GM12892 (cell line): ENCODE data around the gene ECHDC1.

ENCODE experiments used
- POLR2A ChIP-seq: IDR thresholded peaks from 2 replicates; pipeline ENCODE4 v1.6.1; 2011; ENCODE audit warnings: low read depth, low read length, control low read depth
- POLR2AphosphoS5 ChIP-seq: IDR thresholded peaks from 2 replicates; pipeline ENCODE4 v1.6.1; 2011; ENCODE audit warnings: low read depth, low read length, control low read depth
- TAF1 ChIP-seq: IDR thresholded peaks from 2 replicates; pipeline ENCODE4 v1.6.1; 2011; ENCODE audit warnings: low read depth, mild to moderate bottlenecking, control low read depth, low read length, borderline replicate concordance

DNA sequence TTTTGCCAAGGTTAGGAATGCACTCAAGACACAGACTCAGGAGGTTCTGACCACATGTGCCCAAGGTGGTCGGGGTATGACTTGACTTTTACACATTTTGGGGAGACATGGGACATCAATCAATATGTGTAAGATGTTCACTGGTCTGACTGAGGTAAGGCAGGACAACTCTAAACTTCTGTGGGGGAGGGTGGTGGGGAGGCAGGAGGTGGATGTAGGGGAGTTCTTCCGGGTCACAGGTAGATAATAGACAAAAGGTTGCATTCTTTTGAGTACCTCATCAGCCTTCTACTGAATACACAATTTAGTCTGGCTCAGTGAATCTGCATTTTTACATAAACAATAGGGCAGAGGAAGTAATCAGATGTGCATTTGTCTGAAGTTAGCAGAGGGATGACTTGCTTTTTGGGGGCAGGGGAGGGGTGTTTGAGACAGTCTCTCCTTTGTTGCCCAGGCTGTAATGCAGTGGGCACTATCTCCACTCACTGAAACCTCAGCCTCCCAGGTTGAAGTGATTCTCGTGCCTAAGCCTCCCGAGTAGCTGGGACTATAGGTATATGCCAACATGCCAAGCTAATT is 10.9 kb downstream of the ECHDC1 start:
- TF ChIP-seq TAF1 (no peak), POLR2A (no peak), POLR2AphosphoS5 (no peak)
